MM.1S (cell line): ENCODE results near the gene MPL.
A peak's percentile ranks its signal among the peaks of the same experiment; 100 is the strongest.

Experiments
- DNase-seq: peaks from one replicate; pipeline ENCODE4 v3.0.0-alpha.2; 2015
- H2AFZ ChIP-seq: fragments of 300-600 bp; sonication (generic); 2 replicates; pipeline ENCODE4 v1.6.0; 2016; ENCODE audit warnings: antibody characterized with exemption, low read length
- H3F3A ChIP-seq: fragments of 300-600 bp; sonication (generic); 2 replicates; pipeline ENCODE4 v1.6.1; 2016; ENCODE audit warnings: mild to moderate bottlenecking, antibody characterized with exemption, low read length, moderate library complexity, mixed read lengths; ENCODE audit not compliant: insufficient read depth
- H3K27ac ChIP-seq: fragments of 300-600 bp; sonication (generic); 2 replicates; pipeline ENCODE4 v1.5.1; 2016; ENCODE audit warnings: mild to moderate bottlenecking, low read length
- H3K27me3 ChIP-seq: fragments of 300-600 bp; sonication (generic); replicated peaks from 2 replicates; pipeline ENCODE4 v1.6.0; 2016; ENCODE audit warnings: low read length; ENCODE audit not compliant: insufficient read depth
- H3K36me3 ChIP-seq: fragments of 300-600 bp; sonication (generic); replicated peaks from 2 replicates; pipeline ENCODE4 v1.6.1; 2016; ENCODE audit warnings: mild to moderate bottlenecking, low read length, mixed read lengths; ENCODE audit not compliant: insufficient read depth
- H3K4me1 ChIP-seq: fragments of 300-600 bp; sonication (generic); 2 replicates; pipeline ENCODE4 v1.6.1; 2016; ENCODE audit warnings: low read length, mixed read lengths
- H3K4me2 ChIP-seq: fragments of 300-600 bp; sonication (generic); 2 replicates; pipeline ENCODE4 v1.6.0; 2016; ENCODE audit warnings: low read depth, low read length
- H3K4me3 ChIP-seq: fragments of 300-600 bp; sonication (generic); 2 replicates; pipeline ENCODE4 v1.5.1; 2016; ENCODE audit warnings: low read length, mixed read lengths
- H3K79me2 ChIP-seq: fragments of 300-600 bp; sonication (generic); 2 replicates; pipeline ENCODE4 v1.6.1; 2016; ENCODE audit warnings: mixed run types, low read length, mixed read lengths
- H3K9ac ChIP-seq: fragments of 300-600 bp; sonication (generic); 2 replicates; pipeline ENCODE4 v1.6.1; 2016; ENCODE audit warnings: low read length, mixed read lengths
- H3K9me2 ChIP-seq: fragments of 300-600 bp; sonication (generic); replicated peaks from 2 replicates; pipeline ENCODE4 v1.6.1; 2016; ENCODE audit warnings: mild to moderate bottlenecking, low read length, mixed read lengths; ENCODE audit not compliant: insufficient read depth
- H3K9me3 ChIP-seq: fragments of 300-600 bp; sonication (generic); replicated peaks from 2 replicates; pipeline ENCODE4 v1.6.1; 2016; ENCODE audit warnings: mild to moderate bottlenecking, low read length, mixed read lengths; ENCODE audit not compliant: insufficient read depth
- H4K20me1 ChIP-seq: fragments of 300-600 bp; sonication (generic); 2 replicates; pipeline ENCODE4 v1.6.1; 2016; ENCODE audit warnings: mild to moderate bottlenecking, low read length, moderate library complexity, mixed read lengths; ENCODE audit not compliant: insufficient read depth
- EZH2 ChIP-seq: fragments of 300-600 bp; sonication (generic); optimal IDR thresholded peaks from 2 replicates; pipeline ENCODE3; 2017; ENCODE audit warnings: low read depth, mild to moderate bottlenecking, antibody characterized with exemption, low read length, mixed read lengths
- EZH2phosphoT487 ChIP-seq: fragments of 300-600 bp; sonication (generic); IDR thresholded peaks from 2 replicates; pipeline ENCODE4 v1.6.1; 2018; ENCODE audit warnings: antibody characterized with exemption, low read length
- TF ChIP-seq, protein P1 (sequence below): fragments of 300-600 bp; sonication (generic); IDR thresholded peaks from 2 replicates; pipeline ENCODE4 v1.5.1; 2016; ENCODE audit warnings: antibody characterized with exemption, low read length, mixed read lengths

MPL gene

DNA sequence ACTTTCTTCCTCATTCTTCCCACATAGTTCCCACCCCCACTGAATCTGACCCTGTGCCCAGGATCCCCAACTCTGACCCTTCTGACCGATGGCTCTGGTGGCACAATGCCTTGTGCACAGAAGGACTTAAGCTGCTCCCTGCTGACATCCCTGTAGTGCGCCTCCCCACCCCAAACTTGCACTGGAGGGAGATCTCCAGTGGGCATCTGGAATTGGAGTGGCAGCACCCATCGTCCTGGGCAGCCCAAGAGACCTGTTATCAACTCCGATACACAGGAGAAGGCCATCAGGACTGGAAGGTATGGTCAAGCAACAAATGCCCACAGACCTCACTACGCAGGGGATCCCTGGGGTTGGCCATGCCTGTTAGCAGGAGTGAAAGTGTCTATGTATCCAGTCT is 9.0 kb downstream of the MPL start:
- Histone ChIP-seq H3K27ac (no peak overlapping the region), H3K79me2 (no peaks in the 10 kb centered on the region), H3K9me3 (no peaks in the 10 kb centered on the region), H3F3A (peaks cover 9% of the 10 kb centered on the region), H3K4me3 (no peak overlapping the region), H4K20me1 (no peaks in the 10 kb centered on the region), H3K4me1 (peaks cover 10% of the 10 kb centered on the region), H2AFZ (no peak overlapping the region), H3K27me3 (0 out of 2 replicates have a peak, but pooled peaks cover 6% of the 10 kb centered on the region), H3K9ac (no peak overlapping the region), H3K4me2 (no peak overlapping the region), H3K9me2 (no peaks in the 10 kb centered on the region), H3K36me3 (no peaks in the 10 kb centered on the region)
- TF ChIP-seq, protein P1, sequence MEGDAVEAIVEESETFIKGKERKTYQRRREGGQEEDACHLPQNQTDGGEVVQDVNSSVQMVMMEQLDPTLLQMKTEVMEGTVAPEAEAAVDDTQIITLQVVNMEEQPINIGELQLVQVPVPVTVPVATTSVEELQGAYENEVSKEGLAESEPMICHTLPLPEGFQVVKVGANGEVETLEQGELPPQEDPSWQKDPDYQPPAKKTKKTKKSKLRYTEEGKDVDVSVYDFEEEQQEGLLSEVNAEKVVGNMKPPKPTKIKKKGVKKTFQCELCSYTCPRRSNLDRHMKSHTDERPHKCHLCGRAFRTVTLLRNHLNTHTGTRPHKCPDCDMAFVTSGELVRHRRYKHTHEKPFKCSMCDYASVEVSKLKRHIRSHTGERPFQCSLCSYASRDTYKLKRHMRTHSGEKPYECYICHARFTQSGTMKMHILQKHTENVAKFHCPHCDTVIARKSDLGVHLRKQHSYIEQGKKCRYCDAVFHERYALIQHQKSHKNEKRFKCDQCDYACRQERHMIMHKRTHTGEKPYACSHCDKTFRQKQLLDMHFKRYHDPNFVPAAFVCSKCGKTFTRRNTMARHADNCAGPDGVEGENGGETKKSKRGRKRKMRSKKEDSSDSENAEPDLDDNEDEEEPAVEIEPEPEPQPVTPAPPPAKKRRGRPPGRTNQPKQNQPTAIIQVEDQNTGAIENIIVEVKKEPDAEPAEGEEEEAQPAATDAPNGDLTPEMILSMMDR, result no peak
- TF ChIP-seq EZH2, result no peak
- TF ChIP-seq EZH2phosphoT487, result no peak
- no peak for DNase-seq

DNA sequence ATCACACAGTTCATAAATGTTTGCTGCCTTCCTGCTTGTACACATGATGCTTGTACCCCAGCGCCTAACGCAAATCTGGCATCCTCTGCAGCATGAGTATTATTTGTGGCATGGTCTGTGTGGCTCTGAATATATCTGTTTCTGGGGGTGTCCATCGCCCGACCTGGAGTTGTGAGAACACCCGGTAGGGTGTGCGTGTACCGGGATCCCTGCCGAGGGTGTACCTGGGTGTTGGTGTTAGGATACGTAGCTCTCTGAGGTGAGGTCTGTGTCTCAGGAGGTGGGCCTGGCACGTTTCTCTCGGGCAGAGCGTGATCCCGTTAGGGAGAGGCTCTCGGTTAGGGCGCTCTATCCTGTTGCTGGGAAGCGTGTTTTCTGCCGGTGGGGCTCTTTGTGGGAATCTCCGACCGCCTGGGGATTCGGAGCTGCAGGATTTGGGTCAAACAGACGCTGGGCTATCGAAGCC is 10.8 kb downstream of the MPL start:
- H3K9me2 ChIP-seq, result no peaks in the 10 kb centered on the region

DNA sequence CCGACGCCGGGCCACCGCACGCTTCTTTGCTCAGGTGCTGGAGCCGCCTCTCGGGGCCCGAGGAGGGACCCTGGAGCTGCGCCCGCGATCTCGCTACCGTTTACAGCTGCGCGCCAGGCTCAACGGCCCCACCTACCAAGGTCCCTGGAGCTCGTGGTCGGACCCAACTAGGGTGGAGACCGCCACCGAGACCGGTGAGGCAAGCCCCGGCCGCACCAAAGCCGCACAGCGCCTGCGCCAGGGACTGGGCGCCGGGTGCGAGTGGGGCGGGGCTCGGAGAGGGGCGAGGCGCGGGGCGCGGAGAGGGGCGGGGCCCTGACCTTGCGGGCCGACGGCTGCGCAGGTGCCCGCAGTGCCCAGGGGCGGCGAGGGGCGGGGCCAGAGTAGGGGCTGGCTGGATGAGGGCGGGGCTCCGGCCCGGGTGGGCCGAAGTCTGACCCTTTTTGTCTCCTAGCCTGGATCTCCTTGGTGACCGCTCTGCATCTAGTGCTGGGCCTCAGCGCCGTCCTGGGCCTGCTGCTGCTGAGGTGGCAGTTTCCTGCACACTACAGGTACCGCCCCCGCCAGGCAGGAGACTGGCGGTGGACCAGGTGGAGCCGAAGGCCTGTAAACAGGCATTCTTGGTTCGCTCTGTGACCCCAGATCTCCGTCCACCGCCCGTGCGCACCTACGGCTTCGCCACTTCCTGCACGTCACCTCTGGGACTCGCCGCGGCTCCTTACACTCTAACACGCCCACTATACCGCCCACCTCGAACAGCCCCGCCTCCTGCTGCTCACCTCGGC is 11.4 kb downstream of the MPL start:
- Histone ChIP-seq H3K27me3 (0 out of 2 replicates have a peak, but pooled peaks cover 6% of the 10 kb centered on the region), H3K79me2 (no peaks in the 10 kb centered on the region), H3K9me2 (no peaks in the 10 kb centered on the region), H3K4me2 (peak overlapping the region; percentile 72), H2AFZ (peak overlapping the region; percentile 87), H3K36me3 (no peaks in the 10 kb centered on the region), H3F3A (peaks cover 9% of the 10 kb centered on the region), H3K27ac (peak overlapping the region; percentile 95), H4K20me1 (no peaks in the 10 kb centered on the region), H3K4me1 (peaks cover 10% of the 10 kb centered on the region), H3K9me3 (no peaks in the 10 kb centered on the region), H3K4me3 (peak overlapping the region; percentile 73), H3K9ac (peak overlapping the region; percentile 85)
- no peak for TF ChIP-seq EZH2phosphoT487
- TF ChIP-seq, protein P1, result peak; percentile 8; the same call in 1 of the 2 replicates
- DNase-seq, result peak; percentile 96

More for the DNA sequence above, 10.8 kb downstream of the MPL start:
- peak overlapping the region; percentile 72 for H3K4me2 ChIP-seq
- TF ChIP-seq EZH2 (no peak), EZH2phosphoT487 (no peak)
- TF ChIP-seq, protein P1, result no peak
- peaks cover 10% of the 10 kb centered on the region for H3K4me1 ChIP-seq
- H3F3A ChIP-seq, result peaks cover 9% of the 10 kb centered on the region
- H4K20me1 ChIP-seq, result no peaks in the 10 kb centered on the region
- no peaks in the 10 kb centered on the region for H3K36me3 ChIP-seq
- H3K9me3 ChIP-seq, result no peaks in the 10 kb centered on the region
- H3K27me3 ChIP-seq, result 0 out of 2 replicates have a peak, but pooled peaks cover 6% of the 10 kb centered on the region
- H3K27ac ChIP-seq, result peak overlapping the region; percentile 95; the same call in 1 of the 2 replicates
- peak overlapping the region; percentile 85 for H3K9ac ChIP-seq
- no peaks in the 10 kb centered on the region for H3K79me2 ChIP-seq
- DNase-seq, result no peak
- H2AFZ ChIP-seq, result peak overlapping the region; percentile 87
- peak overlapping the region; percentile 73 for H3K4me3 ChIP-seq
